Measurements from ENCODE around the gene SHE.

DNA sequence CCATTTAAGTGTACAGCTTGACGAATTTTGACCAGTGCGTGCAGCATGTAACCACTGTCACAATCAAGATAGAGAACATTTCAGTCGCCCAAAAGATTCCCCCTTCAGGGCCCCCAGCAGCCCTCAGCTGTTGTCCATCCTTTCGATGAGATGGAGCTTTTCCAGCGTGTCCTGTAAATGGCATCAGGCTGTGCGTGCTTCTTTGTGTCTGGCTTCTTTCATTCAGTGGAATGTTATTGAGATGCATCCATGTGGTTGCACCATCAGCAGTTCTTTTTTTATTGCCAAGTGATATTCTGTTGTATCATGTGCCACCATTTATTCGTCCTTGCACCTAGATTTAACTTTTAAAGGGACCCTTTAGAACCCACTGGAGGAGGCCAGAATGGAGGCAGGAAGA lies 34.4 kb upstream of the SHE start:
- no peak for TF ChIP-seq STAT1 (conservative IDR thresholded peaks at IDR 0.05)
- TF ChIP-seq, protein P1, sequence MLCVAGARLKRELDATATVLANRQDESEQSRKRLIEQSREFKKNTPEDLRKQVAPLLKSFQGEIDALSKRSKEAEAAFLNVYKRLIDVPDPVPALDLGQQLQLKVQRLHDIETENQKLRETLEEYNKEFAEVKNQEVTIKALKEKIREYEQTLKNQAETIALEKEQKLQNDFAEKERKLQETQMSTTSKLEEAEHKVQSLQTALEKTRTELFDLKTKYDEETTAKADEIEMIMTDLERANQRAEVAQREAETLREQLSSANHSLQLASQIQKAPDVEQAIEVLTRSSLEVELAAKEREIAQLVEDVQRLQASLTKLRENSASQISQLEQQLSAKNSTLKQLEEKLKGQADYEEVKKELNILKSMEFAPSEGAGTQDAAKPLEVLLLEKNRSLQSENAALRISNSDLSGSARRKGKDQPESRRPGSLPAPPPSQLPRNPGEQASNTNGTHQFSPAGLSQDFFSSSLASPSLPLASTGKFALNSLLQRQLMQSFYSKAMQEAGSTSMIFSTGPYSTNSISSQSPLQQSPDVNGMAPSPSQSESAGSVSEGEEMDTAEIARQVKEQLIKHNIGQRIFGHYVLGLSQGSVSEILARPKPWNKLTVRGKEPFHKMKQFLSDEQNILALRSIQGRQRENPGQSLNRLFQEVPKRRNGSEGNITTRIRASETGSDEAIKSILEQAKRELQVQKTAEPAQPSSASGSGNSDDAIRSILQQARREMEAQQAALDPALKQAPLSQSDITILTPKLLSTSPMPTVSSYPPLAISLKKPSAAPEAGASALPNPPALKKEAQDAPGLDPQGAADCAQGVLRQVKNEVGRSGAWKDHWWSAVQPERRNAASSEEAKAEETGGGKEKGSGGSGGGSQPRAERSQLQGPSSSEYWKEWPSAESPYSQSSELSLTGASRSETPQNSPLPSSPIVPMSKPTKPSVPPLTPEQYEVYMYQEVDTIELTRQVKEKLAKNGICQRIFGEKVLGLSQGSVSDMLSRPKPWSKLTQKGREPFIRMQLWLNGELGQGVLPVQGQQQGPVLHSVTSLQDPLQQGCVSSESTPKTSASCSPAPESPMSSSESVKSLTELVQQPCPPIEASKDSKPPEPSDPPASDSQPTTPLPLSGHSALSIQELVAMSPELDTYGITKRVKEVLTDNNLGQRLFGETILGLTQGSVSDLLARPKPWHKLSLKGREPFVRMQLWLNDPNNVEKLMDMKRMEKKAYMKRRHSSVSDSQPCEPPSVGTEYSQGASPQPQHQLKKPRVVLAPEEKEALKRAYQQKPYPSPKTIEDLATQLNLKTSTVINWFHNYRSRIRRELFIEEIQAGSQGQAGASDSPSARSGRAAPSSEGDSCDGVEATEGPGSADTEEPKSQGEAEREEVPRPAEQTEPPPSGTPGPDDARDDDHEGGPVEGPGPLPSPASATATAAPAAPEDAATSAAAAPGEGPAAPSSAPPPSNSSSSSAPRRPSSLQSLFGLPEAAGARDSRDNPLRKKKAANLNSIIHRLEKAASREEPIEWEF (IDR thresholded peaks at IDR 0.05; ENCODE audit: insufficient replicate concordance, low read depth, low read length), result no peak
- TF ChIP-seq EP300 (IDR thresholded peaks at IDR 0.05; ENCODE audit: borderline replicate concordance in 1 of 2, control insufficient read depth in 1 of 2, low read depth in 2 of 2, low read length in 2 of 2), result no peak
- TF ChIP-seq, protein P2, sequence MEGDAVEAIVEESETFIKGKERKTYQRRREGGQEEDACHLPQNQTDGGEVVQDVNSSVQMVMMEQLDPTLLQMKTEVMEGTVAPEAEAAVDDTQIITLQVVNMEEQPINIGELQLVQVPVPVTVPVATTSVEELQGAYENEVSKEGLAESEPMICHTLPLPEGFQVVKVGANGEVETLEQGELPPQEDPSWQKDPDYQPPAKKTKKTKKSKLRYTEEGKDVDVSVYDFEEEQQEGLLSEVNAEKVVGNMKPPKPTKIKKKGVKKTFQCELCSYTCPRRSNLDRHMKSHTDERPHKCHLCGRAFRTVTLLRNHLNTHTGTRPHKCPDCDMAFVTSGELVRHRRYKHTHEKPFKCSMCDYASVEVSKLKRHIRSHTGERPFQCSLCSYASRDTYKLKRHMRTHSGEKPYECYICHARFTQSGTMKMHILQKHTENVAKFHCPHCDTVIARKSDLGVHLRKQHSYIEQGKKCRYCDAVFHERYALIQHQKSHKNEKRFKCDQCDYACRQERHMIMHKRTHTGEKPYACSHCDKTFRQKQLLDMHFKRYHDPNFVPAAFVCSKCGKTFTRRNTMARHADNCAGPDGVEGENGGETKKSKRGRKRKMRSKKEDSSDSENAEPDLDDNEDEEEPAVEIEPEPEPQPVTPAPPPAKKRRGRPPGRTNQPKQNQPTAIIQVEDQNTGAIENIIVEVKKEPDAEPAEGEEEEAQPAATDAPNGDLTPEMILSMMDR (IDR thresholded peaks at IDR 0.05 in 2 of 3, conservative IDR thresholded peaks at IDR 0.05 in 1 of 3; ENCODE audit: control insufficient read depth in 2 of 3, extremely low read depth in 1 of 3, insufficient read depth in 1 of 3, low read depth in 3 of 3, low read length in 3 of 3), result no peak
- no peak for TF ChIP-seq POLR2AphosphoS2 (IDR thresholded peaks at IDR 0.05; ENCODE audit: low read depth, low read length)
- TF ChIP-seq TCF7 (IDR thresholded peaks at IDR 0.05; ENCODE audit: borderline replicate concordance), result no peak
- TF ChIP-seq BACH1 (IDR thresholded peaks at IDR 0.05; ENCODE audit: borderline replicate concordance), result no peak
- no peak for TF ChIP-seq EGR1 (IDR thresholded peaks at IDR 0.05; ENCODE audit: borderline replicate concordance in 1 of 2, low read depth in 2 of 2, low read length in 2 of 2)
- TF ChIP-seq CEBPB (IDR thresholded peaks at IDR 0.05; ENCODE audit: borderline replicate concordance in 1 of 2, low read depth in 2 of 2, low read length in 2 of 2), result no peak
- TF ChIP-seq BCL11A (IDR thresholded peaks at IDR 0.05; ENCODE audit: low read depth, low read length), result no peak
- no peak for TF ChIP-seq ESRRA (IDR thresholded peaks at IDR 0.05; ENCODE audit: low read length)
- no peak for TF ChIP-seq POLR2AphosphoS5 (IDR thresholded peaks at IDR 0.05; ENCODE audit: low read length)

All from GM12878 (cell line).